Dendritic cell treated with granulocyte-macrophage colony-stimulating factor and Interleukin-4, amounts not matched to agents 40 ng/mL and 50 ng/mL, for 4 days (primary cell): ENCODE results near the gene ADCY9.
"Not testable (repeated sequence)": the region's sequence is repeated elsewhere in the genome, so short reads cannot be mapped to it uniquely, and the experiment has no call there.

Experiments
- H3K27ac Mint-ChIP-seq: one replicate; pipeline ENCODE4 v1.8.0; 2022; ENCODE audit warnings: mild to moderate bottlenecking, mixed read lengths
- H3K27me3 Mint-ChIP-seq: one replicate; pipeline ENCODE4 v1.8.0; 2022; ENCODE audit warnings: mild to moderate bottlenecking, mixed read lengths
- H3K36me3 Mint-ChIP-seq: one replicate; pipeline ENCODE4 v1.8.0; 2022; ENCODE audit warnings: low read depth, mixed read lengths
- H3K4me1 Mint-ChIP-seq: one replicate; pipeline ENCODE4 v1.8.0; 2022; ENCODE audit warnings: low read depth, mixed read lengths
- H3K4me3 Mint-ChIP-seq: one replicate; pipeline ENCODE4 v1.8.0; 2022; ENCODE audit warnings: mild to moderate bottlenecking, moderate library complexity, mixed read lengths
- H3K9me3 Mint-ChIP-seq: one replicate; pipeline ENCODE4 v1.8.0; 2022; ENCODE audit warnings: mixed read lengths
- intact Hi-C: fragments of 100-400 bp; cut with micrococcal nuclease; formaldehyde crosslinking; loops from one replicate; pipeline ENCODE4 v1.15.0; 2022

Gene ADCY9

GRCh38 chr16:4081521-4082021 is 34.7 kb downstream of the ADCY9 start:
- intact Hi-C loops = no loop called here
- Mint-ChIP-seq H3K9me3 (no peaks in the 10 kb centered on the region), H3K27ac (no peak overlapping the region), H3K4me1 (peaks cover 15% of the 10 kb centered on the region), H3K36me3 (peaks cover 14% of the 10 kb centered on the region), H3K4me3 (no peak overlapping the region), H3K27me3 (no peaks in the 10 kb centered on the region)

DNA sequence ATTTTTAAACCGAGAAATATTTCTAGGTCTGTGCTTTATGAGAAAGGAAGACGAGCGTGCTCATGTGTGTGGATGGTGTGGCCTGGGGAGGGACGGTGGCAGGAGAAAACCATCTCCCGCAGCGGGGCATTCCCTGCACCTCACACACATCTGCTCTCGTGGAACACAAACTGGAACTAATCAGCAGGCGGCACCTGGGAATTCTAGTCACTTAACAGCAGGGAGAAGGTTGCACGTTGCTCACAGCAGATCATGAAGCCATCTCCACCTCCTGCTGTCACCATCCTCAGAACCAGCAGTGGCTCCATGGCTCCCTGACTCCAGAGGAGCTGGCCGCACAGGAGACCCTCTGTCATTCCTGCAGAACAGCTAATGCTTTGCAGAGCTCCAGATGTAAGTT is 35.2 kb downstream of the ADCY9 start:
- Mint-ChIP-seq H3K4me1 (peaks cover 15% of the 10 kb centered on the region), H3K4me3 (no peak overlapping the region)
- intact Hi-C loops = no loop called here

DNA sequence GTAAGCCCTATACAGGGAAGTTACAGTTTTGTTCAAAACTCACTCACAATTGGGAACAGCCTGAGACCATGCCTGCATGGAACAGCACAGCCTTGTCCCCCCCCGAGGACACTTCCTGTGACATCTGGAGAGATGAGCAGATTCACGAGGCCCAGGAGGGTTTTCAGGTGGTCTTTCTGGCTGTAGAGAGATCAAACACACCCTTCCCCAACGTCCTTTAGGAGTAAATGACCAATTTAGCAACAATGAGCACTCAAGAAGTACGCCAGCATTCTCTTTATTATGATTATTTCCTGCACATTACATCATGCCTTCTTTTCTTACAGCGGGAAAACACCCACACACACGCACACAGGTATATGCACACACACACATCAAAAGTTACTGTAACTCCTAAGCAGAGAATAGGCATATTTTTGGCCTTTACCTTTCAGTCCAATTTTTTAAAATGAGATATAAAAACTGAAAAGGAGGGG is 39.0 kb downstream of the ADCY9 start:
- Mint-ChIP-seq H3K36me3 (peaks cover 10% of the 10 kb centered on the region), H3K9me3 (no peaks in the 10 kb centered on the region), H3K27ac (no peak overlapping the region), H3K4me1 (peaks cover 11% of the 10 kb centered on the region), H3K27me3 (no peaks in the 10 kb centered on the region), H3K4me3 (no peak overlapping the region)
- intact Hi-C loops = no loop called here

More for the DNA sequence above, 35.2 kb downstream of the ADCY9 start:
- no peaks in the 10 kb centered on the region for H3K9me3 Mint-ChIP-seq
- peaks cover 14% of the 10 kb centered on the region for H3K36me3 Mint-ChIP-seq
- H3K27me3 Mint-ChIP-seq = no peaks in the 10 kb centered on the region
- H3K27ac Mint-ChIP-seq = no peak overlapping the region

DNA sequence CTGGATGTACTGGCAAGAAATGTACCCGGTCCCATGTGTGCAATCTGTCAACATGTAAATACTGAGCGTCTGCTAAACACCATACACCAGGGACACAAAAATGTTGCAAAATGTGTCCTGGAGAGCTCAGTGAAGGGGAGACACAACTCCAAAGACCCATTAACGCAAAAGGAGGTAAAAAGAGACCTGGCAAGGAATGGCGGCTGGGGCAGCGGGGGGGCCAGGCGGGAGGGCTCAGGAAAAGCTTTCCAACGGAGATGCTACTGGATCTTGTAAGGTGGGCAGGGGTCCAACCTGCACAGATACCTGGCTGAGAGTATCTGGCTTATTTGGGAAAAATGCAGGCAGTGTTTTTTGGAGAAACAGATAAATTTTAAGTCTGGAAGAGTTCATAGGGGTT is 40.7 kb downstream of the ADCY9 start:
- Mint-ChIP-seq H3K4me3 (no peak overlapping the region), H3K4me1 (peaks cover 10% of the 10 kb centered on the region), H3K36me3 (peaks cover 10% of the 10 kb centered on the region), H3K27me3 (no peaks in the 10 kb centered on the region), H3K27ac (no peak overlapping the region), H3K9me3 (no peaks in the 10 kb centered on the region)
- intact Hi-C loops = no loop called here

GRCh38 chr16:4073150-4073549 is 43.1 kb downstream of the ADCY9 start:
- H3K27ac Mint-ChIP-seq, H3K4me3 Mint-ChIP-seq, H3K36me3 Mint-ChIP-seq, H3K9me3 Mint-ChIP-seq, intact Hi-C loops, H3K27me3 Mint-ChIP-seq: not testable (repeated sequence)
- H3K4me1 Mint-ChIP-seq = peaks cover 10% of the 10 kb centered on the region

DNA sequence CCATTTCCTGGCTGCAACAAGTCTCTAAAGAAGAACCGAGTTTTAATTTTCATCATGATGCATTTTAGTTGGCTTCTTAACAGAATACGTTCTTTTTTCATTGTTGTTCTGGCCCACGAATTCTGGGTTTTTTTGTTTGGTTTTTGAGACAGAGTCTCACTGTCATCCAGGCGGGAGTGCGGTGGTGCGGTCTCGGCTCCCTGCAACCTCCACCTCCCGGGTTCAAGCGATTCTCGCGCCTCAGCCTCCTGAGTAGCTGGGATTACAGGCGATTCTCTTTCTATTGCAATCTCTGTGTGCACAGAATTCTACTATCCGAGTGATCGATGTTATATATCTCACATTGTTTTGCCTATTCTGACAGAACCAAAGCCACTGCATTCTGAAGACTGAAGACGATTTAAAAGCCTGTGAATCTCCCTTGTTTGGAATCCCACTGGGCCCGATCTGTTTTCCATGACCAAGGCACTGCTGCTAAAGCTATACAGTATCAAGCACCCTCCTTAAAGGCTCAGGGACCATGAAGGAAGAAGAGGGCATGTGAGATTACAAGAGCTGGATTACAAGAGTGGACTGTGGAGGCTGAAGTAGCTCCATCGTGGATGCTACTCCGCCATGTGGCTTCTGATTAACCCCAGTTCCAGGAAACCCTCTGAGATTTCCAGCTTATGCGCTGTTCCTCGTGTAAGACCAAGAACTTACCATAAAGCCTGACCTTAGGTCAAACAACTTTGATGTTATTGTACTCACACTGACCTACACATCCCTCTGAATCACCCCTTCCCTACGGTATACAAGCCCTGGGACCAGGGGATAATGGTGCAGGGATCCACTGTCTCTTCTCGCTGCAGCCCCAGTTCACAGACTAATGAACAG is 44.3 kb downstream of the ADCY9 start:
- Mint-ChIP-seq H3K27me3 (no peaks in the 10 kb centered on the region), H3K4me3 (no peak overlapping the region), H3K9me3 (no peaks in the 10 kb centered on the region), H3K27ac (no peak overlapping the region), H3K36me3 (peaks cover 5% of the 10 kb centered on the region), H3K4me1 (peaks cover 10% of the 10 kb centered on the region)
- intact Hi-C loops = no loop called here

DNA sequence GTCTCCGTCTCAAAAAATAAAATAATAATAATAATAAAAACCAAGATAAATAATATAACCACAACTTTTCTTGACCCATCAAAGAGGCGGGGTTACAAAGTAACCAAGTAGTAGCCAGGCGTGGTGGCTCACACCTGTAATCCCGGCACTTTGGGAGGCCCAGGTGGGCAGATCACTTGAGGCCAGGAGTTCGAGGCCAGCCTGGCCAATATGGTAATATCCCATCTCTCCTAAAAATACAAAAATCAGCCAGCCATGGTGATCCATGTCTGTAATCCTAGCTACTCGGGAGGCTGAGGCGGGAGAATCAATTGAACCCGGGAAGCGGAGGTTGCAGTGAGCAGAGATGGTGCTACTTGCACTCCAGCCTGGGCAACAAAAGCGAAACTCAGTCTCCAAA is 45.3 kb downstream of the ADCY9 start:
- Mint-ChIP-seq H3K36me3 (no peaks in the 10 kb centered on the region), H3K27ac (no peak overlapping the region), H3K9me3 (no peaks in the 10 kb centered on the region), H3K4me1 (peaks cover 10% of the 10 kb centered on the region), H3K27me3 (no peaks in the 10 kb centered on the region), H3K4me3 (no peak overlapping the region)
- intact Hi-C loops = no loop called here

GRCh38 chr16:4067262-4068001 is 48.8 kb downstream of the ADCY9 start:
- Mint-ChIP-seq H3K27ac (no peak overlapping the region), H3K9me3 (peaks cover 10% of the 10 kb centered on the region), H3K4me3 (no peak overlapping the region), H3K4me1 (peaks cover 8% of the 10 kb centered on the region), H3K27me3 (no peaks in the 10 kb centered on the region), H3K36me3 (peaks cover 8% of the 10 kb centered on the region)
- intact Hi-C loops = no loop called here

DNA sequence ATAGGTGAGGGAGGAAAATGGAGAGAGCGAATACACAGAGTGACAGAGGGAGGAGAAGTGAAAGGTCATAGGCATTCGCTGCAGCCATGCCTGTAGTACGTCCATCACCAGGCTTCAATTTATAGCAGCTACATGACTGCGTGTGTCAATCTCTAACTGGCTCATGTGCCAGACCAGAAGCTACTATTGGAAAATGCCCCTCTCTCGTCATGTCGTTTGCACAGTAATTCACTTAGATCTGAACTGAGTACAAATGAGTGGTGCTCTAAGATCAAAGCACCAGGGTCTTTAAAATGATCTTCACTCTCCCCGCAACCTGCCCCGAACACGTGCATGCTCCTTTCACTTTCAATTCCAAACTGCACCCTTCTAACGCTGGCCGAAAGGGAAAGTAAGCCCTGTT is 51.3 kb downstream of the ADCY9 start:
- intact Hi-C loops = no loop called here

DNA sequence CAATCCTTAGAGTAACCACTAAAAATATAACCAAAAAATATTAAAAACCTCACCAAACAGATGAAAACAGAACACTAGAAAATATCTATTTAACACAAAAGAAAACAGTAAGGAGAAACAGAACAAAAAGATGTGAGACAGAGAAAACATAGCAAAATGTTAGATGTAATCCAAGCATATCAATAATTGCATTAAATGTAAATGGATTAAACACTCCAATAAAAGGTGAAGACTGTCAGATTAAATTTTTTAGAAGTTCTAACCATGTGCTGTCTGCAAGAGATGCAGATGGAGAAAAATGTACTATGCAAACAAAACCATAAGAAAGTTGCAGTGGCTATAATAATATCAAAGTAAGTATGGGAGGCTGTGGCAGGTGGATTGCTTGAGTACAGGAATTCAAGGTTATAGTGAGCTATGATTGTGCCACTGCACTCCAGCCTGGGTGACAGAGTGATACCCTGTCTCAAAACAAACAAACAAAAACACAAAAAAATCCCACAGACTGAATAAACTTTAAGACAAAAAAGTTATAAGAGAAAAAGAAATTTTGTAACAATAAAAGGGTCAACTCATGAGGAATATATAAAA is 53.9 kb downstream of the ADCY9 start:
- no peak overlapping the region for H3K4me3 Mint-ChIP-seq
- no peaks in the 10 kb centered on the region for H3K27me3 Mint-ChIP-seq
- peaks cover 38% of the 10 kb centered on the region for H3K9me3 Mint-ChIP-seq
- intact Hi-C loops = no loop called here
- peaks cover 17% of the 10 kb centered on the region for H3K36me3 Mint-ChIP-seq
- no peak overlapping the region for H3K27ac Mint-ChIP-seq
- H3K4me1 Mint-ChIP-seq = peaks cover 14% of the 10 kb centered on the region

More for the DNA sequence above, 51.3 kb downstream of the ADCY9 start:
- H3K27ac Mint-ChIP-seq = no peak overlapping the region
- no peaks in the 10 kb centered on the region for H3K27me3 Mint-ChIP-seq
- peaks cover 35% of the 10 kb centered on the region for H3K9me3 Mint-ChIP-seq
- peaks cover 4% of the 10 kb centered on the region for H3K4me1 Mint-ChIP-seq
- H3K4me3 Mint-ChIP-seq = no peak overlapping the region
- peaks cover 17% of the 10 kb centered on the region for H3K36me3 Mint-ChIP-seq

GRCh38 chr16:4060823-4061222 is 55.4 kb downstream of the ADCY9 start:
- no peak overlapping the region for H3K4me3 Mint-ChIP-seq
- peaks cover 17% of the 10 kb centered on the region for H3K4me1 Mint-ChIP-seq
- H3K36me3 Mint-ChIP-seq = peaks cover 17% of the 10 kb centered on the region
- no peaks in the 10 kb centered on the region for H3K27me3 Mint-ChIP-seq
- H3K9me3 Mint-ChIP-seq = peaks cover 38% of the 10 kb centered on the region
- H3K27ac Mint-ChIP-seq = no peak overlapping the region
- intact Hi-C loops = no loop called here

DNA sequence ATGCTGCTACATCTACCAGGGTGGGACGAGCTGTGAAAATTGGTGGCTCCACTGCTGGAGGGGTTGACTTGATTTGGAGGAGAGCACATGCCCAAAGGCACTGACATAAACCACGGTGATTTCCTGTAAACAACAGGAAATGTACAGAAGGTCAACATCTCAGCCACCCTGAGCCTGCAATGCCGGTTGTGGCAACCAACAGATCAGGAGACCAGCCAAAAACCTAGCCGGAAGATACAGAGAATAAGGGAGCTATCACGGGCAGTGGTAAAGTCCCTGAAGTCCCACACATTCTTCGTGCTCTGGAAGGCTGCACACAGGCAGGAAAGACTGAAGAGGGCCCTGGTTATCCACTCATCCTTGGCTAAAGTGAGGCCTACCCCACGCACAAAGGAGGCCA is 56.2 kb downstream of the ADCY9 start:
- no peaks in the 10 kb centered on the region for H3K27me3 Mint-ChIP-seq
- peaks cover 17% of the 10 kb centered on the region for H3K36me3 Mint-ChIP-seq
- no peak overlapping the region for H3K27ac Mint-ChIP-seq
- H3K4me3 Mint-ChIP-seq = no peak overlapping the region
- H3K9me3 Mint-ChIP-seq = peaks cover 38% of the 10 kb centered on the region
- peaks cover 18% of the 10 kb centered on the region for H3K4me1 Mint-ChIP-seq
- intact Hi-C loops = no loop called here

DNA sequence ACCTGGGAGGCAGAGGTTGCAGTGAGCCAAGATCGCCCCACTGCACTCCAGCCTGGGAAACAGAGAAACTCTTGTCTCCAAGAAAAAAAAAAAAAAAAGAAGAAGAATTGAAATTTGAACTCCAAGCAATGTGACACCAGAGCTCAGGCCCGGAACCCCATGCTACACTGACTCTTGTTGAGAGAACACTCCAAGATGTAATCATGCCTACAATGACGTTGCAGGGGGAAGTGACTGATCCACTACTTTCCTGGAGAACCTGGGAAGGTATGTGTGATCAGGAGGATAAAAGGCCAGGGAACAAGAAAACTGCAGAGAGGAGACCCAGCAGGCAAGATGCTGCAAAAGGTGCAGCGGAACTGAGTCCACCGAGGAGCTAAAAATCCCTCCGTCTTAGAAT is 57.9 kb downstream of the ADCY9 start:
- Mint-ChIP-seq H3K27ac (no peak overlapping the region), H3K9me3 (peaks cover 33% of the 10 kb centered on the region), H3K27me3 (no peaks in the 10 kb centered on the region), H3K4me1 (peaks cover 34% of the 10 kb centered on the region), H3K36me3 (peaks cover 12% of the 10 kb centered on the region), H3K4me3 (no peak overlapping the region)
- intact Hi-C loops = no loop called here

- Mint-ChIP-seq H3K4me3 (no peak overlapping the region), H3K9me3 (peaks cover 29% of the 10 kb centered on the region), H3K36me3 (peaks cover 9% of the 10 kb centered on the region), H3K4me1 (peaks cover 43% of the 10 kb centered on the region), H3K27ac (no peak overlapping the region), H3K27me3 (no peaks in the 10 kb centered on the region)
- intact Hi-C loops = no loop called here
These were observed 58.8 kb downstream of the ADCY9 start for GRCh38 chr16:4057439-4057877.
